ENCODE results near the gene TMEM44.

GRCh38 chr3:194612221-194612620 lies 21.0 kb downstream of the TMEM44 start:
- TF ChIP-seq, protein P1, sequence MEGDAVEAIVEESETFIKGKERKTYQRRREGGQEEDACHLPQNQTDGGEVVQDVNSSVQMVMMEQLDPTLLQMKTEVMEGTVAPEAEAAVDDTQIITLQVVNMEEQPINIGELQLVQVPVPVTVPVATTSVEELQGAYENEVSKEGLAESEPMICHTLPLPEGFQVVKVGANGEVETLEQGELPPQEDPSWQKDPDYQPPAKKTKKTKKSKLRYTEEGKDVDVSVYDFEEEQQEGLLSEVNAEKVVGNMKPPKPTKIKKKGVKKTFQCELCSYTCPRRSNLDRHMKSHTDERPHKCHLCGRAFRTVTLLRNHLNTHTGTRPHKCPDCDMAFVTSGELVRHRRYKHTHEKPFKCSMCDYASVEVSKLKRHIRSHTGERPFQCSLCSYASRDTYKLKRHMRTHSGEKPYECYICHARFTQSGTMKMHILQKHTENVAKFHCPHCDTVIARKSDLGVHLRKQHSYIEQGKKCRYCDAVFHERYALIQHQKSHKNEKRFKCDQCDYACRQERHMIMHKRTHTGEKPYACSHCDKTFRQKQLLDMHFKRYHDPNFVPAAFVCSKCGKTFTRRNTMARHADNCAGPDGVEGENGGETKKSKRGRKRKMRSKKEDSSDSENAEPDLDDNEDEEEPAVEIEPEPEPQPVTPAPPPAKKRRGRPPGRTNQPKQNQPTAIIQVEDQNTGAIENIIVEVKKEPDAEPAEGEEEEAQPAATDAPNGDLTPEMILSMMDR (IDR thresholded peaks at IDR 0.05; ENCODE audit: insufficient read depth, low read length, poor library complexity, severe bottlenecking) = no peak
- TF ChIP-seq EZH2phosphoT487 (conservative IDR thresholded peaks at IDR 0.05; ENCODE audit: low read length) = no peak
